Stimulated activated CD4-positive, alpha-beta T cell treated with anti-CD3 and anti-CD28 coated beads, Interleukin-4, amount 100 ng/mL, for 1 hour (primary cell): ENCODE data around the gene SPECC1.
"Not testable (repeated sequence)": the region's sequence is repeated elsewhere in the genome, so short reads cannot be mapped to it uniquely, and the experiment has no call there.

Experiments
- DNase-seq: peaks from one replicate; pipeline ENCODE4 v3.0.0-alpha.2; 2020

Gene SPECC1

DNA sequence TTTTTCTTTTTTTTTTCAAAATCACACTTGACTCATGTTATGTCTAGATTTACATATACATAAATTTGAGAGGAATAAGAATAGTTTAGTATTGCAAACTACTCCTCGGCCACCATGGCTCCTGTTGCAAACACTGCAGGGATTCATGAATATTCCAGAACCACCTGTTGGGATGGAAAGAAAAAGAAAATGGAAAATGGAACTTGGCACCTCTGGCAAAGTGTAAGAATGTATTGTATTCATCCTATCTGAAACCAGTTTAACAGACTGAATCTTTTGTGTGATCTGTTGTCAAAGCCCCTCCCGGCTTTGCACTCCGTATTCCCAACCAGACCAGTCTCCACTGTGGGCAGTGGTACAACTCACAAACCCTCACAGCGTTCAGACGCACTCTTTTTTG, 124.4 kb downstream of the SPECC1 start:
- DNase-seq: no peak

DNA sequence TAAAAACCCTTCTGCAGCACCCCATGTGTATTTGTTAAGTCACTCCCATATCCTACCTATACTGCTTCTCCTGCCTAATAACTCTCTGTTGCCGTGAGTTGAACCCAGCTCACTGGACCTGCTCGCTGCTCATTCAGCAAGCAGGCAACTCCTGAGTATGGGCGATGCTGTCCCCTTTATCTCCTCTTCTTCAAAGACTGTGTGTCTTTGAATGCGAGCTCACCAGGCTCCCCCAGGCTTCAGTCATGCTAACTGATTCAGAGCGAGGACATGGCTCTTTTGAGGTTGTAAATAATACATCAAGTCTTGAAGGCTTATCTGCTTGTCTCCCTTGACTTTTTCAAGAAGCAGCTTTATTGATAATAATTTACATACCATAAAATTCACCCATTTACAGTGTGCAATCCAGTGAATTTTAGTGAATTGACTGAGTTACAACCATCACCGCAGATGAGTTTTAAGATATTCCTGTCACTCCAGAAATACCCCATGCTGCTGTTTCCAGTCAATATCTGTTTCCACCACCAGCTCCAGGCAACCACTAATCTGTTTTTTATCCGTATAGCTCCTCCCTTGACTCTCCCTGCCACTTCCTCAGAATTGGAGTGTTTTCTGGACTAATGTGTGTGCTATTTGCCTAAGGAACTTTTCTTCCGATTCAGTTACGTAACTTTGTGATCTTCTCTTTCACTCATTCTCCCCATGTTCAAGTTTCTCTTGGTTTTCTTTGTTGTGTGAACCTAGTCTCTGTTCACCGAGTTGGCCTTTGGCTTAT, 132.2 kb downstream of the SPECC1 start:
- no peak for DNase-seq

- no peak for DNase-seq
Measured at GRCh38 chr17:20142268-20142667, 133.1 kb downstream of the SPECC1 start.

DNA sequence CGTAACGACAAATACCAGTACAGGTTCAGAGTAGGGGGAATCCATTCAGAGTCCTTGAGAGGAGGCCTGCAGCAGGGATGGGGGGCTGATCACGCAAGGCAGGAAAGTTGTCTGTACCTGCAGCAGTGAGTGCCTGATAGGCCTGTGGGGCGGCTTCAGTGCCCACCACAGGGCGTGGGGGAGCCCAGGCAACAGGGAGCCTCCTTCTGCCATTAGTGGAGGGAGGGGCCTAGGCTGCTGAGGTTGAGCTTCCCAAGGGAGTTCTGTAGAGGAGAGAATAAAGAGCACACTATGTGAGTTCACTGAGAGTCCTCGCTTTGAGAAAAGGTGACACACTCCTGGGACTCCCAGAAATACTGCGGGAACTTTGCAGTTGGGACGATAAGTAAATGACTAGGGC, 134.6 kb downstream of the SPECC1 start:
- no peak for DNase-seq

DNA sequence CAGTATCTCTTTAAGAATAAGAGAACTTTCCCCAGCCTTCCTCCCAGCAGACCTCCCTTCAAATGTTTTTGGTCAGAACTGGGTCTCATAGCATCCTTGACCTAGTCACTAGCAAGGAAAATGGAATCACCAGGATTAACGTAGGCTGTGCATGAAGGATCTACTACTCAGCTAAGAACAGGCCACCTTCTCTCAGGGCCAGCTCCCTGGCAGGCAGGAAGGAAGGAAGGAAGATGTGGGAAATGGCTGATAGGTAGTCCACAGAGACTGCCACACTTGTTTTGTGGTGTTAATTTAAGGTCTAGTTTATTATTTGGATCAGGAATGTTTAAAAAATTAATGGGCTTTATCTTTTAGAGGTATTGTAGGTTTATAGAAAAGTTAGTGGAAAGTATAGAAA, 136.4 kb downstream of the SPECC1 start:
- no peak for DNase-seq

DNA sequence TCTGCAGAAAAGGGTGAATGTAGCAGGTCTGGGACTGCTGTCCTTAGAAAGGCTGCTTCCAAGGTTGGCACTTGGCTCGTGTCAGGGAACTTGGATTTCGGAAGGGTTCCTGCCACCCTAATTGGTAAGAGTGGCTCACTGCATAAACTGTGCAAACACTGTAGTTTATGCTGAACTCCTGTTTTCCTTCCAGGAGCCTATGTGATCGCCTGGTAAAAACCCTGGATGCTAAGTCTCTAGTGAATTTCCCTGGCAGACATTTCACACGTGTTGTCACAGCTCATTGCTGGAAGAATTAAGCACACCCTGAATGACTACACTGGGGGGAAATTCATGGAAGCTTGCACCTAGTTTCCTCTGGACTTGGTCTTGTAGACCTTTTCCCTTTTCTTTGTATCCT, 140.1 kb downstream of the SPECC1 start:
- DNase-seq: no peak

DNA sequence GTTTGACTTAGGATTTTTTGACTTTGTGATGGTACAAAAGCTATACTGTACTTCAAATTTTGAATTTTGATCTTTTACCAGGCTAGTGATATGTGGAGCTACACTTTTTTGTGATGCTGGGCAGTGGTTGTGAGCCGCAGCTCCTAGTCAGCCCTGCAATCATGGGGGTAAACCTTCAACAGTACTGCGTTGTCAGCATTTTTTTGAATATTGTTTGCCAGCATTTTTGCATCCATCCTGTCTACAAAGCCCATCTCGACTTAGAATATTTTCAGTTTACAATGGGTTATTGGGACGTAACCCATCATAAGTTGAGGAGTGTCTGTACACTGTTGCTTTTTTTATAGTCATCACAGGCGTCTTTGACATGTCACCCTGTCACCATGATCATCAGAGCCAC, 142.0 kb downstream of the SPECC1 start:
- no peak for DNase-seq

GRCh38 chr17:20153231-20153630, 144.1 kb downstream of the SPECC1 start:
- DNase-seq: no peak

DNA sequence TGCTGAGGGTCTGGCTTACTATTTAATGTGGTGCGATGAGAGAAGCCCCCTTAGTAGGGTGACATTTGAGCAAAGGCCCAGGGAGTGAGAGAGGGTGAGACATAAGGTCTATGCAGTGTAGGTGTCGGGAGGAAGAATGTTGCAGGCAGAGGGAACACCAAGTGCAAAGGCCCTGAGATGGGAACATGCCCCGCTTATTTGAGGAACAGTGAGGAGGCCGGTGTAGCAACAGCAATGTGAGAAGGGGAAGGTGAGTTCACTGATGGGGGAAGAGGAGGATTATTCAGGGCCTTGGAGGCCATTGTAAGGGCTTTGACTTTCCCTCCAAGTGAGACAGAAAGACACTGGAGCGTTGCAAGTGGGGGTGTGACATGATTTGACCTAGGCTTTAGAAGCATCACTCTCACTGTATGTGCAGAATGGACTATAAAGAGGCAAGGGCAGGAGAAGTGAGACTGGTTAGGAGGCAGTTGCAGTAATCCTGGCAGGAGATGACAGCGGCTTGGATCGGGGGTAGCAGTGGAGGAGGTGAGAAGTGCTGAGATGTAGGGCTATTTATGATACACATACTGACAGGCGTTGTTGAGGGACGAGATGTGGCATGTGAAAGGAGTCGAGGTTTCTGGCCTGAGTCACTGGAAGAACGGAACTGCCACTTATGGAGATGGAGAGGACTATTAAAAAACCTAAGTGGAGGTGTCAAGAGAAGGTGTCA, 145.3 kb downstream of the SPECC1 start:
- no peak for DNase-seq

DNA sequence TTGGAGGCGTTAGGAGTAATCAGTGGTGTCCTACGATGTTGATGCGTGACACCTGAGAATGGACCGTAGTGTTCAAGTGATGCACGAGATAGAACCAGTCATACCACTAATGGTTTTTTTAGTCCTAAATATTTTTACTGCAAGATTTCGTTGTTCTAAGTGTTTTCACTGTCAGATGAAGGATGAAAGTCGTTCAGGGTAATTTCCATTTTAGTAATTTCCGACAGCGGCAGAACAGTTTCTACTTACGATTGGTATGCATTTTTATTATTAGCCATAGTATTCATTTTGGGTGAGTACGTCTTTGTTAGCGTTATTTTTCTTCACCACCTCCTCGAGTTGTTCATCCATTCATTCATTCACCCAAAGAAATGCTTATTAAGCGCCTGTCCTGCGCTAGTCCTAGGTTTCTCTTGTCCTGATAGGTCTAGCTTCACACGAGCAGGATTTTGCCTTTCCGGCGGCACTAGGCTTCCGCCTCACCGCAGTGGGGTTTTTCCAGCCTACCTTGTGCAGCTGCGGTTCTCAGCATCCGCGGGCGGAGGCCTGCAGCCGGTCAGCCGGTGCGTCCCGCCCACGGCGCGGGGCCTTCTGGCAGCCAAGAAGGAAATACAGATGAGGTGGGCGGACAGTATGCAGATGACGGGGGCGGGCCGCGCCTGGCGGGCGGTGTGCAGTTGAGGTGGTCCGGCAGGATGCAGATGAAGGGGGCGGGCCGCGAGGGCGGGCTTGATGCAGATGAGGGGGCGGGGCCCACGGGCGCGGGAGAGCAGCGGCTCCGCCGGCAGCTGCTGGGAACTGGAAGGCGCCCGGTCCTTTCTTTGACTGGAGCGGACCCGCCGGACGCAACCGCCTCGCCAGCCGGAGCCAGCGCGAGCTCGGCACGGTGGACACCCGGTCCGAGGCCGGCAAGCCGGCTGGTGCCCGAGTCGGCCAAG, 146.4 kb downstream of the SPECC1 start:
- peak; percentile 92 for DNase-seq

DNA sequence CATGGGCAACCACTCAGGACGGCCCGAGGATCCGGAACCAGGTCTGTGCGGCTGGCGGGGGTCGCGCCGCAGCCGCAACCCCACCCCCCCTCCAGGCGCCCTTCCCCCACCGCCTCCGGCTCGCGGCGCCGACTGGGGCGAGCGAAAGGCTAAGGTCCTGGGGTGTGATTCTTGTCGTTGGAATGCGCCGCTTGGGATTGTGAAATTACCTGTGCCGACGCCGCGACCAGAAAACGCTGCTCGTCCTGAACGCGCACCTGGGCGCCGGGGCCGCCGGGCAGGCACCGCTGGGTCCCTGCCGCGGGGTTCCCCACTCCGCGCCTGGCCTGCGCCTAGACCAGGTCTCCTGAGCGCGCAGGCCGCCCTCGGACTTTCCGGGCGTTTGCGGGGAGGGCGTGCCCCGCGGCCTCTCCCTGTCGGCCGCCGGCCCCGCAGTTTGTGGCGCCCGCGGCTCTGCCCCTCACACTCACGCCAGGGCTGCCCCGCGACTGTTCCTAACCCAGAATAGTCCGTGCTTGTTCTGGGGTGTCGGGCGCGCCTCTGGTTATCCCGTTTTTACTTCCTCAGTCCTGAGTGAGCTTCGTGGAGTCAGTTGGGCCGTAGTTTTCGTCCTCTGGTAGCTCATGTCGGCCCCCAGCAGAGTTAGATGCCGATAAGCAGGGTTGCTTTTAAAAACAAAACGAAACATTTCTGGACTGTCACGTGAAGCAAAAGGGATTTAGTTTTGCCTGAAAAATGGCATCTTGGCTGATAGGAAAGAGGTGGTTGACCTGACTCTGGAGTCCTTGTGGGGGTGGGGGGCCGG, 147.2 kb downstream of the SPECC1 start:
- DNase-seq: peak; percentile 18

DNA sequence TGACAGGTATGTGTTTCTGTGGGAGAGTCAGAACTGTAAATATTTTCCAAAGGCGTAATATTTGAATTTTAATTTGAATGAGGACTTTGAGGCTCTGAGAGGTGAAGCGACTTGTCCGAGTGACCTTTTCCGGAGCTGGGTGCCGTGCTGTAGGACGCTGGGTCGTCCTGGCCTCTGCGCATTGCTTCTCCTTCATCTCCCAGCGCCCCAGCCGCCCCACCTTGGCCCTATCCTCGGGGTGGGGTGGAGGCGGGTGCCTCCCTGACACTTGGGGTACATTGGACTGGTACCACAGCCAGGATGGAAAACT, 147.8 kb downstream of the SPECC1 start:
- DNase-seq: no peak

DNA sequence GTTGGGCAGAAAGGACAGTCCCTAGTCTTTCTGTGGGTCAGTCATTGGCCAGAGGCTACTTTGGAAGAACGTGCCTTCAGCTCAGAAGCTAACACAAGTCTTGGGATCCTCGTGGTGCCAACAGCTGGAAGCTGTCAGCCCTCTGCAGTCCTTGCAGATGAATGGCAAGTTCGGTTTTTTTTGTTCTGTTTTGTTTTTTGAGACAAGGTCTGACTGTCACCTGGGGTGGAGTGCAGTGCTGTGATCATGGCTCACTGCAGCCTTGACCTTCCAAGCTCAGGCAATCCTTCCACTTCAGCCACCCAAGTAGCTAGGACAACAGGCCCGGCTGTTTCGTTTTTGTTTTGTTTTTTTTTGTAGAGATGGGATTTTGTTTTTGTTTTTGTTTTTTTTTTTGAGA, 149.4 kb downstream of the SPECC1 start:
- no peak for DNase-seq

DNA sequence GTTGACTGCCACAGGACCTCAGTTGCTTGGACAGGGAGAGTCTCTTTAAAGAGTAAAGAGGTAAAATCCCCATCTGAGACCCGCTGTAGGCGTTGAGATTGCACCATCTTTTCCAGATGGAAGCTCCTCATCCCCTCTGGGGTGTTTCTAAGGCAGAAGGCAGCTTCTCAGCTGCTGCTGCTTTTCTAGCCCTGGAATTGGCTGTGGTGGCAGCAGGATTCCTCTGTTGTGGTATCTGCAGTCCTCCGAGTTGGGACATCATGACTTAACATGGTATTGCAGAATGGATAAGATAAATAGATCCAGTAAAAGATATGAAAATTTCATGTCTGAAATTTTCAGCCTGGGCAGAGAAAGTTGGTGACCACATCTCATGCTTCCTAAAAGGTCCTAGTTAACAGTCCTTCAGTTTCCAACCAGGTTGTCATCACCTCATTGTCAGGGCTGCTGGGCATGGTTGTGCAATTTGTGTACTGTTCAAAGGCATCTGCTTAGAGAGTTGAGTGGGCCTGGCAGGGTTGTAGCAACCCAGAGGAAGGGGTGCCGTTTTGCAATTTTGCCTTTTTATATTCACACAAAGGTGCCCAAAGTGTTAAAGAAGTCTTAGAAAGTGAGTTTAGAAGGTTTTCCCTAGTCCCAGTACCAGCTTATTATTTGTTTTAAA, 150.4 kb downstream of the SPECC1 start:
- DNase-seq: no peak

- not testable (repeated sequence) for DNase-seq
Measured at GRCh38 chr17:20165516-20165915, 156.4 kb downstream of the SPECC1 start.

GRCh38 chr17:20170085-20170484, 160.9 kb downstream of the SPECC1 start:
- no peak for DNase-seq

GRCh38 chr17:20171741-20172365, 162.7 kb downstream of the SPECC1 start:
- DNase-seq: no peak

DNA sequence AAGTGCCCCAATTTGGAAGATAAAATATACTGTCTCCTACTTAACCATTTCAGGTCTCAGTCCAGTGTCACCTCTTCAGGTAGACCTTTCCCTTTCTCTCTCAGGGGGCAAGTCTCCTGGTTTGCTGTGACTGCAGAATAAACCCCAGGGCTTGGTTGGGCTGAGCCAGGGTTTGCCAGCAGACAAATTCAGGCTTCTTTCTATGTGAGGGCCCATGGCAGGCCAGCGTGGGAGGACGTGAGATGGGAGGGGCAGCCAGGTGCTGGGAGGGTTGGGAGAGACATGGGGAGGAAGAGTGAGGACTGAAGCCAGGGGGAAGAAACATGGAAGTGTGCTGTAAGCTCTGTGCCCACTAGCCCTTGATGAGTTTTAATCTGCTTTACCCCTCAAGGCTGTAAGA, 163.2 kb downstream of the SPECC1 start:
- no peak for DNase-seq

DNA sequence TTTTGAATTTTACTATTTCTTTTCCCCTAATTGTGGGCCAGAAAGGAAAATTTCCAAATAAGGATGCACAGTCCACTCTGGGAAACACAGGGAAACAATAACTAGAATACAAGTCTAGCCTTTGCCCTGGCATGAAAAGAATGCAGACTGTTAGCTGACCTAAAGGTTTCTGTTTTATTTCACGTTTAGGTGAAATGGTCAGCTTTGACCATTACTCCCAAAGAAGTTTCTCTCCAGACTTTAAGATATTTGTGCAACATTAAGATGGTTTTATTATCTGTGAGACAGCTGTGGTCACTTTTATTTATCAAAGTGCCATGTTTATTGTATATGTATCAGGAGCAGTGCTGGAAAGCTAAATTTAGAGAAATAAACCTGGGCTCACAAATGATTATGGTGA, 163.9 kb downstream of the SPECC1 start:
- no peak for DNase-seq

- DNase-seq: no peak
Measured at GRCh38 chr17:20174588-20175265, 165.6 kb downstream of the SPECC1 start.

- no peak for DNase-seq
Measured at GRCh38 chr17:20179041-20179440, 169.9 kb downstream of the SPECC1 start.
